HepG2 (cell line): Measurements from ENCODE around the gene CDC34. TPM values are rescaled to one million over a fixed set of nuclear protein-coding genes. Genes with fewer than 3 reads are reported as not detected.
A peak's percentile ranks its signal among the peaks of the same experiment; 100 is the strongest.

ENCODE experiments used
- ARNT ChIP-seq: fragments of 450-650 bp; IDR thresholded peaks from 2 replicates; pipeline ENCODE4 v1.6.1; 2017
- CEBPB ChIP-seq: IDR thresholded peaks from 2 replicates; pipeline ENCODE4 v1.6.1; 2011; ENCODE audit warnings: low read depth, low read length, improper control_type of control experiment, borderline replicate concordance
- HOXA5 ChIP-seq: sonication (generic); formaldehyde crosslinking; IDR thresholded peaks from 2 replicates; pipeline ENCODE4 v1.4.0; 2020; ENCODE audit warnings: missing genetic modification reagents
- HOXA9 ChIP-seq: sonication (generic); formaldehyde crosslinking; IDR thresholded peaks from 2 replicates; pipeline ENCODE4 v1.8.1; 2022; ENCODE audit warnings: missing genetic modification reagents, mild to moderate bottlenecking, moderate library complexity, borderline replicate concordance
- KMT2A ChIP-seq: sonication (generic); formaldehyde crosslinking; IDR thresholded peaks from 2 replicates; pipeline ENCODE4 v1.4.0; 2020; ENCODE audit warnings: missing genetic modification reagents
- PCBP1 ChIP-seq: fragments of 200-400 bp; formaldehyde crosslinking; IDR thresholded peaks from 2 replicates; pipeline ENCODE4 v1.6.1; 2017; ENCODE audit warnings: mild to moderate bottlenecking, low read depth, low read length, borderline replicate concordance
- RNF2 ChIP-seq: fragments of 450-650 bp; conservative IDR thresholded peaks from 2 replicates; pipeline ENCODE4 v1.6.1; 2016; ENCODE audit warnings: low read depth
- SRF ChIP-seq: IDR thresholded peaks from 2 replicates; pipeline ENCODE4 v1.6.1; 2011; ENCODE audit warnings: mild to moderate bottlenecking, low read depth, low read length, moderate library complexity
- ZNF34 ChIP-seq: sonication (generic); formaldehyde crosslinking; IDR thresholded peaks from 2 replicates; pipeline ENCODE4 v1.4.0; 2020; ENCODE audit warnings: mild to moderate bottlenecking, missing genetic modification reagents, borderline replicate concordance
- ZNF563 ChIP-seq: sonication (generic); formaldehyde crosslinking; IDR thresholded peaks from 2 replicates; pipeline ENCODE4 v1.8.0; 2022; ENCODE audit warnings: mild to moderate bottlenecking, moderate library complexity, missing genetic modification reagents
- ZNF724P ChIP-seq: sonication (generic); formaldehyde crosslinking; IDR thresholded peaks from 2 replicates; pipeline ENCODE4 v1.8.0; 2022; ENCODE audit warnings: missing genetic modification reagents, borderline replicate concordance
- ZZZ3 ChIP-seq: sonication (generic); formaldehyde crosslinking; IDR thresholded peaks from 2 replicates; pipeline ENCODE4 v1.4.0; 2020; ENCODE audit warnings: missing genetic modification reagents, mild to moderate bottlenecking, borderline replicate concordance
- polyA plus RNA-seq, 8 experiments: library from polyadenylated mRNA; depleted of rRNA in 3 of 8; stranded (reverse) in 7 of 8; unstranded in 1 of 8; fragments of >200 nt; fragmentation: Illumina TruSeq in 4 of 8; extraction: Trizol in 4 of 8; gene quantifications; 2 replicates each; pipeline versions ENCODE4 v1.2.1 to v1.2.3, GENCODE V29; 2011 to 2016; ENCODE audit warnings: low read depth in 4 of 8, missing spikeins in 1 of 8, mixed read lengths in 1 of 8; ENCODE audit not compliant: insufficient read depth in 1 of 8
- total RNA-seq, 5 experiments: library from RNA; depleted of rRNA; stranded (reverse); fragments of >200 nt; fragmentation: Illumina TruSeq; extraction: Trizol; gene quantifications; 2 replicates each; pipeline ENCODE4 v1.2.3, GENCODE V29; 2016; ENCODE audit warnings: low read depth in 1 of 5
- TF ChIP-seq, protein P1 (sequence below): sonication (generic); formaldehyde crosslinking; conservative IDR thresholded peaks from 2 replicates; pipeline ENCODE4 v1.4.0; 2020; ENCODE audit warnings: missing genetic modification reagents
- TF ChIP-seq, protein P2 (sequence below): IDR thresholded peaks from 2 replicates; pipeline ENCODE4 v1.6.1; 2016
- TF ChIP-seq, protein P3 (sequence below): sonication (generic); formaldehyde crosslinking; IDR thresholded peaks from 2 replicates; pipeline ENCODE4 v1.9.0; 2022; ENCODE audit warnings: missing genetic modification reagents, mild to moderate bottlenecking, borderline replicate concordance
- TF ChIP-seq, protein P4 (sequence below): sonication (generic); formaldehyde crosslinking; IDR thresholded peaks from 2 replicates; pipeline ENCODE4 v1.4.0; 2020; ENCODE audit warnings: missing genetic modification reagents
- TF ChIP-seq, protein P5 (sequence below): sonication (generic); formaldehyde crosslinking; IDR thresholded peaks from 2 replicates; pipeline ENCODE4 v1.5.1; 2020; ENCODE audit warnings: missing genetic modification reagents, mild to moderate bottlenecking, borderline replicate concordance

The CDC34 gene
- total and polyA plus RNA-seq, 2 of the 13 experiments (the other 11 are each of a cell fraction or from before 2014, with no cell fraction given), result 138 to 150 TPM

DNA sequence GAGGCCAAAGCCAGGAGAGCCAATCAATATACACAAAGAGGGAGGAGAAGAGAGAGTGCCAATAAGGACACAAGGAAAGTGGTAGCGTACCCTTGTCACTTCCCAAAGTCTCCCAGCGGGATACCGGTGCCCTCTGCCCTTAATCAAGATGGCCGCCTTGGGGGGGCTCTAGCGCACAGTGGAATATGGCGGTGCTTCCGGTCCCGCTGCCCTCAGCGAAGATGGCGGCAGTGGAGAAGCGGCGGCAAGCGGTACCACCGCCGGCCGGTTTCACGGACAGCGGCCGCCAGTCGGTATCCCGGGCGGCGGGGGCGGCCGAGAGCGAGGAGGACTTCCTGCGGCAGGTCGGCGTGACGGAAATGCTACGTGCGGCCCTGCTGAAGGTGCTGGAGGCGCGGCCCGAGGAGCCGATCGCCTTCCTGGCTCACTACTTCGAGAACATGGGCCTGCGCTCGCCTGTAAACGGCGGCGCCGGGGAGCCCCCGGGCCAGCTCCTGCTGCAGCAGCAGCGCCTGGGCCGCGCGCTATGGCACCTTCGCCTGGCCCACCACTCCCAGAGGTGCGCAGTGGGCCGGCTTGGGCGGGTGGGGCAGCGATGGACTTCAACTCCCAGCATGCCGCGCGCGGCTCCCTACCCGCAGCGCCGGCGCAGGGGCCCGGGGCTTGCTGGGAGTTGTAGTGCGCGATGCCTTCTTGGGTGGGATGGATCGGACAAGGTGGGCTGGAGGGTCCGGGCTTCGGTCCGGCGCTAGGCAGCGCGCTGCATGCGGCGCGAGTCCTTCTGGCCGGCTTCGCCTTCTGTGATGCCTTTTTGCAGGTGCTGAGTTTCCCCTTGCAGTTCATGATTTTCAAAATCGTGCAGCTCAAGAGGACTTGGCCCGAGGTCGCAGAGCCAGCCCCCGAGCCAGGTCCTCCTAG is 24.0 kb upstream of the CDC34 start, which contains the start of gene TPGS1 (continued):
- TF ChIP-seq HOXA9 (no peak), CEBPB (no peak), ZNF724P (CRISPR knock-in tag) (no peak), ARNT (no peak), RNF2 (no peak), HOXA5 (CRISPR knock-in tag) (peak; percentile 80; the same call in 1 of the 2 replicates), PCBP1 (no peak), SRF (no peak), ZNF563 (CRISPR knock-in tag) (peak; percentile 61; the same call in 1 of the 2 replicates), ZNF34 (no peak), ZZZ3 (CRISPR knock-in tag) (no peak), KMT2A (CRISPR knock-in tag) (no peak; the same call in 1 of the 2 replicates)
- TF ChIP-seq, protein P1, sequence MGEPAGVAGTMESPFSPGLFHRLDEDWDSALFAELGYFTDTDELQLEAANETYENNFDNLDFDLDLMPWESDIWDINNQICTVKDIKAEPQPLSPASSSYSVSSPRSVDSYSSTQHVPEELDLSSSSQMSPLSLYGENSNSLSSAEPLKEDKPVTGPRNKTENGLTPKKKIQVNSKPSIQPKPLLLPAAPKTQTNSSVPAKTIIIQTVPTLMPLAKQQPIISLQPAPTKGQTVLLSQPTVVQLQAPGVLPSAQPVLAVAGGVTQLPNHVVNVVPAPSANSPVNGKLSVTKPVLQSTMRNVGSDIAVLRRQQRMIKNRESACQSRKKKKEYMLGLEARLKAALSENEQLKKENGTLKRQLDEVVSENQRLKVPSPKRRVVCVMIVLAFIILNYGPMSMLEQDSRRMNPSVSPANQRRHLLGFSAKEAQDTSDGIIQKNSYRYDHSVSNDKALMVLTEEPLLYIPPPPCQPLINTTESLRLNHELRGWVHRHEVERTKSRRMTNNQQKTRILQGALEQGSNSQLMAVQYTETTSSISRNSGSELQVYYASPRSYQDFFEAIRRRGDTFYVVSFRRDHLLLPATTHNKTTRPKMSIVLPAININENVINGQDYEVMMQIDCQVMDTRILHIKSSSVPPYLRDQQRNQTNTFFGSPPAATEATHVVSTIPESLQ (CRISPR knock-in tag), result no peak
- TF ChIP-seq, protein P2, sequence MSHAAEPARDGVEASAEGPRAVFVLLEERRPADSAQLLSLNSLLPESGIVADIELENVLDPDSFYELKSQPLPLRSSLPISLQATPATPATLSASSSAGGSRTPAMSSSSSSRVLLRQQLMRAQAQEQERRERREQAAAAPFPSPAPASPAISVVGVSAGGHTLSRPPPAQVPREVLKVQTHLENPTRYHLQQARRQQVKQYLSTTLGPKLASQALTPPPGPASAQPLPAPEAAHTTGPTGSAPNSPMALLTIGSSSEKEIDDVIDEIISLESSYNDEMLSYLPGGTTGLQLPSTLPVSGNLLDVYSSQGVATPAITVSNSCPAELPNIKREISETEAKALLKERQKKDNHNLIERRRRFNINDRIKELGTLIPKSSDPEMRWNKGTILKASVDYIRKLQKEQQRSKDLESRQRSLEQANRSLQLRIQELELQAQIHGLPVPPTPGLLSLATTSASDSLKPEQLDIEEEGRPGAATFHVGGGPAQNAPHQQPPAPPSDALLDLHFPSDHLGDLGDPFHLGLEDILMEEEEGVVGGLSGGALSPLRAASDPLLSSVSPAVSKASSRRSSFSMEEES, result 0 out of 2 replicates have a peak, but pooled peaks have one; percentile 8
- TF ChIP-seq, protein P3, sequence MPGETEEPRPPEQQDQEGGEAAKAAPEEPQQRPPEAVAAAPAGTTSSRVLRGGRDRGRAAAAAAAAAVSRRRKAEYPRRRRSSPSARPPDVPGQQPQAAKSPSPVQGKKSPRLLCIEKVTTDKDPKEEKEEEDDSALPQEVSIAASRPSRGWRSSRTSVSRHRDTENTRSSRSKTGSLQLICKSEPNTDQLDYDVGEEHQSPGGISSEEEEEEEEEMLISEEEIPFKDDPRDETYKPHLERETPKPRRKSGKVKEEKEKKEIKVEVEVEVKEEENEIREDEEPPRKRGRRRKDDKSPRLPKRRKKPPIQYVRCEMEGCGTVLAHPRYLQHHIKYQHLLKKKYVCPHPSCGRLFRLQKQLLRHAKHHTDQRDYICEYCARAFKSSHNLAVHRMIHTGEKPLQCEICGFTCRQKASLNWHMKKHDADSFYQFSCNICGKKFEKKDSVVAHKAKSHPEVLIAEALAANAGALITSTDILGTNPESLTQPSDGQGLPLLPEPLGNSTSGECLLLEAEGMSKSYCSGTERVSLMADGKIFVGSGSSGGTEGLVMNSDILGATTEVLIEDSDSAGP (CRISPR knock-in tag), result peak; percentile 73
- TF ChIP-seq, protein P4, sequence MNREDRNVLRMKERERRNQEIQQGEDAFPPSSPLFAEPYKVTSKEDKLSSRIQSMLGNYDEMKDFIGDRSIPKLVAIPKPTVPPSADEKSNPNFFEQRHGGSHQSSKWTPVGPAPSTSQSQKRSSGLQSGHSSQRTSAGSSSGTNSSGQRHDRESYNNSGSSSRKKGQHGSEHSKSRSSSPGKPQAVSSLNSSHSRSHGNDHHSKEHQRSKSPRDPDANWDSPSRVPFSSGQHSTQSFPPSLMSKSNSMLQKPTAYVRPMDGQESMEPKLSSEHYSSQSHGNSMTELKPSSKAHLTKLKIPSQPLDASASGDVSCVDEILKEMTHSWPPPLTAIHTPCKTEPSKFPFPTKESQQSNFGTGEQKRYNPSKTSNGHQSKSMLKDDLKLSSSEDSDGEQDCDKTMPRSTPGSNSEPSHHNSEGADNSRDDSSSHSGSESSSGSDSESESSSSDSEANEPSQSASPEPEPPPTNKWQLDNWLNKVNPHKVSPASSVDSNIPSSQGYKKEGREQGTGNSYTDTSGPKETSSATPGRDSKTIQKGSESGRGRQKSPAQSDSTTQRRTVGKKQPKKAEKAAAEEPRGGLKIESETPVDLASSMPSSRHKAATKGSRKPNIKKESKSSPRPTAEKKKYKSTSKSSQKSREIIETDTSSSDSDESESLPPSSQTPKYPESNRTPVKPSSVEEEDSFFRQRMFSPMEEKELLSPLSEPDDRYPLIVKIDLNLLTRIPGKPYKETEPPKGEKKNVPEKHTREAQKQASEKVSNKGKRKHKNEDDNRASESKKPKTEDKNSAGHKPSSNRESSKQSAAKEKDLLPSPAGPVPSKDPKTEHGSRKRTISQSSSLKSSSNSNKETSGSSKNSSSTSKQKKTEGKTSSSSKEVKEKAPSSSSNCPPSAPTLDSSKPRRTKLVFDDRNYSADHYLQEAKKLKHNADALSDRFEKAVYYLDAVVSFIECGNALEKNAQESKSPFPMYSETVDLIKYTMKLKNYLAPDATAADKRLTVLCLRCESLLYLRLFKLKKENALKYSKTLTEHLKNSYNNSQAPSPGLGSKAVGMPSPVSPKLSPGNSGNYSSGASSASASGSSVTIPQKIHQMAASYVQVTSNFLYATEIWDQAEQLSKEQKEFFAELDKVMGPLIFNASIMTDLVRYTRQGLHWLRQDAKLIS (CRISPR knock-in tag), result no peak
- TF ChIP-seq, protein P5, sequence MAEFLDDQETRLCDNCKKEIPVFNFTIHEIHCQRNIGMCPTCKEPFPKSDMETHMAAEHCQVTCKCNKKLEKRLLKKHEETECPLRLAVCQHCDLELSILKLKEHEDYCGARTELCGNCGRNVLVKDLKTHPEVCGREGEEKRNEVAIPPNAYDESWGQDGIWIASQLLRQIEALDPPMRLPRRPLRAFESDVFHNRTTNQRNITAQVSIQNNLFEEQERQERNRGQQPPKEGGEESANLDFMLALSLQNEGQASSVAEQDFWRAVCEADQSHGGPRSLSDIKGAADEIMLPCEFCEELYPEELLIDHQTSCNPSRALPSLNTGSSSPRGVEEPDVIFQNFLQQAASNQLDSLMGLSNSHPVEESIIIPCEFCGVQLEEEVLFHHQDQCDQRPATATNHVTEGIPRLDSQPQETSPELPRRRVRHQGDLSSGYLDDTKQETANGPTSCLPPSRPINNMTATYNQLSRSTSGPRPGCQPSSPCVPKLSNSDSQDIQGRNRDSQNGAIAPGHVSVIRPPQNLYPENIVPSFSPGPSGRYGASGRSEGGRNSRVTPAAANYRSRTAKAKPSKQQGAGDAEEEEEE (CRISPR knock-in tag), result no peak
